WTC11 (cell line): Measurements from ENCODE around the gene CRK.
"Not testable (repeated sequence)": the region's sequence is repeated elsewhere in the genome, so short reads cannot be mapped to it uniquely, and the experiment has no call there.

Source experiments
- CTCF ChIP-seq: fragments of 200-600 bp; IDR thresholded peaks from 2 replicates; pipeline ENCODE4 v1.8.0; 2022; ENCODE audit warnings: antibody characterized with exemption
- ETV6 ChIP-seq: sonication (generic); formaldehyde crosslinking; IDR thresholded peaks from 2 replicates; pipeline ENCODE4 v1.8.1; 2022; ENCODE audit warnings: mild to moderate bottlenecking, missing genetic modification reagents
- GRHL2 ChIP-seq: fragments of 250-450 bp; sonication (Bioruptor Pico); IDR thresholded peaks from 2 replicates; pipeline ENCODE4 v1.8.0; 2022; ENCODE audit warnings: mild to moderate bottlenecking, moderate library complexity; ENCODE audit not compliant: insufficient replicate concordance, severe bottlenecking
- MAX ChIP-seq: sonication (generic); formaldehyde crosslinking; IDR thresholded peaks from 2 replicates; pipeline ENCODE4 v1.8.0; 2022; ENCODE audit warnings: mild to moderate bottlenecking, missing genetic modification reagents
- SP1 ChIP-seq: sonication (generic); formaldehyde crosslinking; conservative IDR thresholded peaks from 2 replicates; pipeline ENCODE4 v1.8.1; 2022; ENCODE audit warnings: missing genetic modification reagents
- TP53 ChIP-seq: sonication (generic); formaldehyde crosslinking; IDR thresholded peaks from 2 replicates; pipeline ENCODE4 v1.8.1; 2023; ENCODE audit warnings: mild to moderate bottlenecking, missing genetic modification reagents
- ZNF138 ChIP-seq: sonication (generic); formaldehyde crosslinking; conservative IDR thresholded peaks from 2 replicates; pipeline ENCODE4 v1.8.1; 2022; ENCODE audit warnings: mild to moderate bottlenecking, moderate library complexity, missing genetic modification reagents
- ZNF416 ChIP-seq: fragments of 250-450 bp; sonication (Bioruptor Pico); IDR thresholded peaks from 2 replicates; pipeline ENCODE4 v1.9.0; 2021; ENCODE audit warnings: mild to moderate bottlenecking, inconsistent platforms
- TF ChIP-seq, protein P1 (sequence below): sonication (generic); formaldehyde crosslinking; conservative IDR thresholded peaks from 2 replicates; pipeline ENCODE4 v1.8.1; 2023; ENCODE audit warnings: mild to moderate bottlenecking, low read depth, missing genetic modification reagents, moderate library complexity
- TF ChIP-seq, protein P2 (sequence below): sonication (generic); formaldehyde crosslinking; IDR thresholded peaks from 2 replicates; pipeline ENCODE4 v1.8.1; 2022; ENCODE audit warnings: missing genetic modification reagents, borderline replicate concordance
- TF ChIP-seq, protein P3 (sequence below): sonication (generic); formaldehyde crosslinking; IDR thresholded peaks from 2 replicates; pipeline ENCODE4 v1.8.1; 2023; ENCODE audit warnings: mild to moderate bottlenecking, moderate library complexity, missing genetic modification reagents

GRCh38 chr17:1442721-1443120 is 13.3 kb downstream of the CRK start:
- TF ChIP-seq, protein P1, sequence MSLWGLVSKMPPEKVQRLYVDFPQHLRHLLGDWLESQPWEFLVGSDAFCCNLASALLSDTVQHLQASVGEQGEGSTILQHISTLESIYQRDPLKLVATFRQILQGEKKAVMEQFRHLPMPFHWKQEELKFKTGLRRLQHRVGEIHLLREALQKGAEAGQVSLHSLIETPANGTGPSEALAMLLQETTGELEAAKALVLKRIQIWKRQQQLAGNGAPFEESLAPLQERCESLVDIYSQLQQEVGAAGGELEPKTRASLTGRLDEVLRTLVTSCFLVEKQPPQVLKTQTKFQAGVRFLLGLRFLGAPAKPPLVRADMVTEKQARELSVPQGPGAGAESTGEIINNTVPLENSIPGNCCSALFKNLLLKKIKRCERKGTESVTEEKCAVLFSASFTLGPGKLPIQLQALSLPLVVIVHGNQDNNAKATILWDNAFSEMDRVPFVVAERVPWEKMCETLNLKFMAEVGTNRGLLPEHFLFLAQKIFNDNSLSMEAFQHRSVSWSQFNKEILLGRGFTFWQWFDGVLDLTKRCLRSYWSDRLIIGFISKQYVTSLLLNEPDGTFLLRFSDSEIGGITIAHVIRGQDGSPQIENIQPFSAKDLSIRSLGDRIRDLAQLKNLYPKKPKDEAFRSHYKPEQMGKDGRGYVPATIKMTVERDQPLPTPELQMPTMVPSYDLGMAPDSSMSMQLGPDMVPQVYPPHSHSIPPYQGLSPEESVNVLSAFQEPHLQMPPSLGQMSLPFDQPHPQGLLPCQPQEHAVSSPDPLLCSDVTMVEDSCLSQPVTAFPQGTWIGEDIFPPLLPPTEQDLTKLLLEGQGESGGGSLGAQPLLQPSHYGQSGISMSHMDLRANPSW = not testable (repeated sequence)
- not testable (repeated sequence) for TF ChIP-seq ZNF138 (CRISPR knock-in tag); ZNF416 (CRISPR knock-in tag); CTCF; SP1 (CRISPR knock-in tag); MAX; ETV6 (CRISPR knock-in tag); TP53 (CRISPR knock-in tag); GRHL2 (CRISPR knock-in tag)
- TF ChIP-seq, protein P2, sequence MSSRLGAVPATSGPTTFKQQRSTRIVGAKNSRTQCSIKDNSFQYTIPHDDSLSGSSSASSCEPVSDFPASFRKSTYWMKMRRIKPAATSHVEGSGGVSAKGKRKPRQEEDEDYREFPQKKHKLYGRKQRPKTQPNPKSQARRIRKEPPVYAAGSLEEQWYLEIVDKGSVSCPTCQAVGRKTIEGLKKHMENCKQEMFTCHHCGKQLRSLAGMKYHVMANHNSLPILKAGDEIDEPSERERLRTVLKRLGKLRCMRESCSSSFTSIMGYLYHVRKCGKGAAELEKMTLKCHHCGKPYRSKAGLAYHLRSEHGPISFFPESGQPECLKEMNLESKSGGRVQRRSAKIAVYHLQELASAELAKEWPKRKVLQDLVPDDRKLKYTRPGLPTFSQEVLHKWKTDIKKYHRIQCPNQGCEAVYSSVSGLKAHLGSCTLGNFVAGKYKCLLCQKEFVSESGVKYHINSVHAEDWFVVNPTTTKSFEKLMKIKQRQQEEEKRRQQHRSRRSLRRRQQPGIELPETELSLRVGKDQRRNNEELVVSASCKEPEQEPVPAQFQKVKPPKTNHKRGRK (CRISPR knock-in tag) = not testable (repeated sequence)
- TF ChIP-seq, protein P3, sequence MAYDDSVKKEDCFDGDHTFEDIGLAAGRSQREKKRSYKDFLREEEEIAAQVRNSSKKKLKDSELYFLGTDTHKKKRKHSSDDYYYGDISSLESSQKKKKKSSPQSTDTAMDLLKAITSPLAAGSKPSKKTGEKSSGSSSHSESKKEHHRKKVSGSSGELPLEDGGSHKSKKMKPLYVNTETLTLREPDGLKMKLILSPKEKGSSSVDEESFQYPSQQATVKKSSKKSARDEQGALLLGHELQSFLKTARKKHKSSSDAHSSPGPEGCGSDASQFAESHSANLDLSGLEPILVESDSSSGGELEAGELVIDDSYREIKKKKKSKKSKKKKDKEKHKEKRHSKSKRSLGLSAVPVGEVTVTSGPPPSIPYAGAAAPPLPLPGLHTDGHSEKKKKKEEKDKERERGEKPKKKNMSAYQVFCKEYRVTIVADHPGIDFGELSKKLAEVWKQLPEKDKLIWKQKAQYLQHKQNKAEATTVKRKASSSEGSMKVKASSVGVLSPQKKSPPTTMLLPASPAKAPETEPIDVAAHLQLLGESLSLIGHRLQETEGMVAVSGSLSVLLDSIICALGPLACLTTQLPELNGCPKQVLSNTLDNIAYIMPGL (CRISPR knock-in tag) = not testable (repeated sequence)
